ENCODE data around the gene TLE5.
A peak's percentile ranks its signal among the peaks of the same experiment; 100 is the strongest.

TLE5 gene

DNA sequence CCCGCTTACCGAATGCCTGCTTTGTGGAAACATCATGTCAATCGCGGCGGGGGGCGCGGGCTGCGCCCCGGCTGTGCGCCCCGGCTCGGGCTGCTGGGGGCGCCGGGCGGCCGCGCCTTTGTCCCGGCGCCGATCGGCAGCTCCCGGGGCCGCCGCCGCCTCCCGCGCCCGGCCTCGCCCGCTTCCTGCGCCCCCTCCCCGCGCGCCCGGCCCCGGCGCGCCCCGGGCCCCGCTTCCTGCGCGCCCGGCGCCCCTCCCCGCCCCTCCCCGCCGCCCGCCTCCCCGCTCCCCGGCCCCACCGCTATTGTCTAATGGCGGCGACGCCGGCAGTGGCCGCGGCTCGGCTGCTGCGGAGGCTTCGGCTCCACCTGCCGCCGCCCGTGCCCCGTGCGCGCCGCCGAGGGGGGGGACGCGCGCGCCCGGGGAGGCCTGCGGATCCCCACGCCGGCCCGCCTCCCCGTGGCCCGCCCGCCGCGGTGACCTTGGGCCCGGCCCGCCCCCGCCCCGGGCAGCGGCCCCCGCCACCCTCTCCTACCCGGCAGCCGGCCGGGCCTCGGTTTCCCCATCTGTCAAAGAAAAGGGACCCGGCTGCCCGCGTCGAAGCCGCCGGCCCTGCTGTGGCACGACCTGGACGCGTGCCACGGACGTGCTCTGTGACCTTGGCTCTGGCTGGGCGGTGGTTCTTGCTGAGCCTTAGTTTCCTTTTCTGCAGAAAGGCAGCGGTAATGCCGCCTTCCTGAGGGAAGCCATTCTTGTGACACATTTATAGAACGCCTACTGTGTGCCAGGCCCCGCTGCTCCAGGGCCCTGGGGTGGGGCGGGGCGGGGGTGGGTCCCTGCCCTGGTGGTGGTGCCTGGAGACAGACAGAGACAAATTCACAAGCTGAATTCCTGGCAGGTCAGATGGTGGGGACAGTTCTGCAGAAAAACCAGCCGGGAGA lies at the start of gene TLE5:
Gene TLE5, minus strand, starts transcription at position 331 of the 941 bp plus-strand sequence. Its CDS starts 295 bp downstream, at position 36.
- DNase-seq, result peak; percentile 35

DNA sequence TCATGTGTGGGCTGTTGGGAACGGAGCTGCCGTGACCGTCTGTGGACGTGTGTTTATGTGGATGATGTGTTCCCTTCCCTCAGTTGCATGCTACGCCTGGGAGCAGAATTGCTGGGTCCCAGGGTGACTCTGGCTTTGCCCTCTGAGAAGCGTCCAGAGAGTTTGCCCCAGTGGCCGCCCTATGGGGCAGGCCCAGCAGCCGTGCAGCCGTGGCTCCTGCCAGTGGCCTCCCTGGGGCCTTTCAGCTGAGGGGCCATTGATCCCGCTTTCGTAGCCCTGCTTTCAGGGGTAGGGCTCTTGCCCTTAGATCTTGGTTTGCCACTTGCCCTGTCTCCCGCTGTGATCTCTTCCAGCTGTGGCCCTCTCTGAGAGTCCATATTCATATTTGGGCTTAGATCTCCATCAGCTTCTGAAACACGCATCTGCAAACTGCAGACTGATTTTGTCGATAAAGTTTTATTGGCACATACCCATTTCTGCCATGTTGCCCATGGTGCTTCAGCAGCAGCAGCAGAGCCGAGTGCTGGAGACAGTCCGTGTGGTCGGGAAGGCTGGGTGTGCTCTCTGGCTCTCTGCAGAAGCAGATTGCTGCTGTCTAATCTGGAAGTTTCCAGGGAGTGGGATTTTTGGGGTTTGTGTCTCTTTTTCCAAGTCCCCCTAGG lies 49.4 kb upstream of the TLE5 start:
- no peak for DNase-seq

DNA sequence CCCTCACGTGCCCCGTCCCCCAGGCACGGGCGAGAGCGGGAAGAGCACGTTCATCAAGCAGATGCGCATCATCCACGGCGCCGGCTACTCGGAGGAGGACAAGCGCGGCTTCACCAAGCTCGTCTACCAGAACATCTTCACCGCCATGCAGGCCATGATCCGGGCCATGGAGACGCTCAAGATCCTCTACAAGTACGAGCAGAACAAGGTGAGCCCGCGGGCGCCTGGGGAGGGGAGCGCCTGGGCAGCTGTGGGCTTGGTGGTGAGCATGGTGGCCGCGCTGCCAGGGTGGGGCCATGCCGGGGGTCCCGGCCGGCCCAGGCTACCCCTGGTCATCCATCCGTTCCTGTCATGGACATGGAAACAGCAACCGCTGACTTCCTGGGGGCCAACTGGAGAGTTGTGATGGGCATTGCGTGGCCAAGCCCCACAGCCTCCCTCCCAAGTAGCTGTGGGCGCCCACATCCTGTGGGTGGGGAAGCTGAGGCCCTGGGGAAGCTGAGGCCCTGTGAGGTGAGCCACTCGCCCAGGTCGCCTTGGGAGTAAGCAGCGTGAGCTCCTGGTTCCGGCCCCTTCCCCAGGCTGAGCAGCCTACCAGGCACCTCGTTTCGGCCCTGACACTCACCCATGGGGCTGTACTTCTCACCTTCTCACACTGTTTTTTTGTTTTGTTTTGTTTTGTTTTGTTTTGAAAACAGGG lies 48.0 kb upstream of the TLE5 start:
- DNase-seq, result no peak

- DNase-seq, result no peak
Measured at GRCh38 chr19:3109491-3109890, 47.2 kb upstream of the TLE5 start.

DNA sequence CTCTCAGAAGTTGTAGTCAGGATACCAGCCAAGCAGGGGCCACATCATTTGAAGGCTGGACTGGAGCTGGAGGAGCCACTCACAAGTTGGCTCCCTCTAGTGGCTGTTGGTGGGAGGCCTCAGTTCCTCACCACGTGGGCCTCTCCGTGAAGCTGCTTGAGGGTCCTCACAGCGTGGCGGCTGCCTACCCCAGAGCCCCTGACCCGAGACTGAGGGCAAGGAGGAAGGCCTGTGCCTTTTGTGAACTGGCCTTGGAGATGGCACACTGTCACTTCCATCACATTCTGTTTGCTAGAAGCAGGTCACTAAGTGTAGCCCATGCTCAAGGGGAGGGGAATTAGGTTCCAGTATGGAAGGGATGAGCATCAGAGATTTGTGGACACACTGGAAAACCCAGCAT lies 46.5 kb upstream of the TLE5 start:
- DNase-seq, result peak; percentile 61

DNA sequence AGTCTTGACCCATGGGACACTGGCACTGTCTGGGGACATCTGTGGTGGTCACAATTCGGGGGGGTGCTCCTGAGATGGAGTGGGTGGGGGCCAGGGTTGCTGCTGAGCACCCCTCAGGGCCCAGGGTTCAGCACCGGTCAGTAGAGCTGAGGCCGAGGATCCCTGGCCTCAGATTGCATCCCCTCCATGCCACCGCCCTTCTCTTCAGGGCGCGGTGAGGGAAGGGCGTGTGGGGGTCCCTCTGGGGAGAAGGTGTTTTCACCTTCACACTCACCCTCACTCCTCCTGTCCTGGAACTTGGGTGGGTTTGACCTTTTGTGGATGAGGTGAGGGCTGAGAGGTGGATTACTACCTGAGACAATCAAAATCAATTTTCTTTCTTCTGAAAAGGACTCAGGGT lies 45.4 kb upstream of the TLE5 start:
- DNase-seq, result no peak

- DNase-seq, result no peak
Measured at GRCh38 chr19:3106509-3107141, 44.3 kb upstream of the TLE5 start.

DNA sequence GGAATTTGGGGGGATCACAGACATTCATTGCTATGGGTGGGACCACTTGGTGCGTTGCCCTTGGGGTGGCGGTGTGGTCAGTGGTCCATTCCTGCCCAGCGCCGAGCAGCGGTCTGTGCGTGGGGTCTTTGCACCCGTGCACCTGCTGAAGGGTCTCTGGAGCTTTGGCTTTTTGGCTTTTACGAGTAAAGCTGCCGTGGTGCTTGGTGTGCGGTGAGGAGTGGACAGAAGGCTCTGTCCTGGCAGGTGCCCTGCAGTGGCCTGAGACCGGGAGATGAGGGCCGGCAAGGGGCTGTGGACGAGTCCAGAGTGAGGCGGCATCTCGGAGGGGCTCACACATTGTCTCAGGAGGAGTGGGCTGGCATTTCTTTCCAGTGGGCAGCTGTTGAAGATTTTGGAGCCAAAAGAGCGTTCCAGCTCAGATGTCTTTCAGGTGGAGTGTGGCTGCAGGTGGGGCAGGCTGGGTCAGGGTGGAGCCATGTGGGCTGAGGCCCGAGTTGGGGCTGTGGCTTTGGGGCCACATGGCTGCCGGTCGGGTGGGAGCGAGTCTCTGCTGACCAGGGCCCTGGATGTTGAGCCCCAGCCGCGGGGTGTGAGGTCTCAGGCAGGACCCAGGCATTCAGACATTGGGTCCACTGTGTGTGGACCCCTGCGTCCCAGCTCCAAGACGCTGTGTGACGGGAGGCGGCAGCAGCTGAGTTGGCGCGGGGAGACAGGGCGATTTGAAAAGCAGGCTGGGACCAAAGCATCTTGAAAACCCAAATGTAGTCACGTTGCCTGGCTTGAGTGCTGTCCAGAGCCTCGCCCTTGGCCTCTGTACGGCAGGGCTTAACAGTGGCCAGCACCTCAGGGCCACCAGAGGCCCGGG lies 43.6 kb upstream of the TLE5 start:
- no peak for DNase-seq

GRCh38 chr19:3104708-3104983 lies 42.4 kb upstream of the TLE5 start:
- no peak for DNase-seq

- no peak for DNase-seq
Measured at GRCh38 chr19:3102239-3103140, 40.2 kb upstream of the TLE5 start.

DNA sequence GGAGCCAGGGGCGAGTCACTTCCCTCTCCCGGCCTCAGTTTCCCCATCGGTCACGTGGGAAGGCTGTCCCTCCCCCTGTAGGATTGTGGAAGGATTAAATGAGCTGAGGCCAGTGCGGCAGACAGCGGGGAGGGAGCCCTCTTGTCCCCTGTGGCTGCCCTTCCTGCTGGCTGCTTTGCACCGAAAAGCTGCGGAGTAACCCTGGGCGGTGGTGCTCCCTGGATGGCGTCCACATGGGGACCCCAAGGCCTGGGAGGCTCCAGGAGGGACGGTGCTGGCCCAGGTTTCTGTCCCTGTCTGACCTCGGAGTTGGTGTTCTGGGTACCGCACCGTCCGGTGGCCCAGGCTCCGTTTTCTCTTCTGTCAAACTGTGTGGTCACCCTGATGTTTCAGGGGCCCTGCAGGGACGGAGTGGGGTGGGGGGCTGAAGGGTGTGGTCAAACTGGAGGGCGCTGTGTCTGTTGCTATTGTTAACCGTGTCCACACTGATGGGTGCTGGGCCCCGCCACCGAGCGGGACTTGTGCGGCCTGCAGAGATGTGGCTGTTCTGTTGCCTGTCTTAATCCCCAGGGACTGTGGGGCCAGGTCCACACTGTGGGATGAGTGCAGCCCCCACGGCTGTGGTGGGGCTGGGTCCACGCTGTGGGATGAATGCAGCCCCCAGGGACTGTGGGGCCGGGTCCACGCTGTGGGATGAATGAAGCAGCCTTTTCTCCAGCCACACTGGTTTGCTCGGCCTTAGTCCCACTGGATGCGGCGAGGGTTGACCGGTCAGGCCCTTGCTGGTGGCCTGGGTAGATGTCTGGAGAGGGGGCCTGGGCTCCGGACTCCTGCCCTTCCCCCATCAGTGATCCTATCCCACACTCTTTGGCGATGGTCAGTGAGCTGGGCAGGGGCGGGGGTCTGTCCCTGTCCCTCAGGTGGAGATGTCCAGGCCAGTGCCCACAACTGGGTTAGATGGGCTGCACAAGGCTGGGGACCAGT lies 38.7 kb upstream of the TLE5 start:
- DNase-seq, result no peak

DNA sequence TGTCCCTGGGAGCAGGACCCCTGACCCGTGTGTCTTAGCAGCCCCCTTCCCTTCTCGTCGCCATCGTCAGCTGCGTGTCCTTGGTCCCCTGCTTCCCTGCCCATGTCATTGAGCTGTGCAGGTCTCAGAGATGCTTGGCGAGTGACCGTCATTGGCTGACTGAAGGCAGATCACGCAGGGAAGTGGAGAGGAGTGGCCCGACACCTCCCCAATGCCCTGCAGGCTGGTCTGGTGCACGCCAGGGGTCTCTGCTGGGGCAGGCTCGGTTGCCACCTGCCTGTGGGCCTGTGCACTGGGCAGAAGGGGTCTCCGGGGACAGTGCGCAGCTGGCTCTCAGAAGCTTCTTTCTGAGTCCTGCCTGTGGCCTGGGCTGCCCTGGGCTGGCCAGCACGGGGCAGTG lies 38.0 kb upstream of the TLE5 start:
- DNase-seq, result no peak

- no peak for DNase-seq
Measured at GRCh38 chr19:3099347-3100145, 37.3 kb upstream of the TLE5 start.

DNA sequence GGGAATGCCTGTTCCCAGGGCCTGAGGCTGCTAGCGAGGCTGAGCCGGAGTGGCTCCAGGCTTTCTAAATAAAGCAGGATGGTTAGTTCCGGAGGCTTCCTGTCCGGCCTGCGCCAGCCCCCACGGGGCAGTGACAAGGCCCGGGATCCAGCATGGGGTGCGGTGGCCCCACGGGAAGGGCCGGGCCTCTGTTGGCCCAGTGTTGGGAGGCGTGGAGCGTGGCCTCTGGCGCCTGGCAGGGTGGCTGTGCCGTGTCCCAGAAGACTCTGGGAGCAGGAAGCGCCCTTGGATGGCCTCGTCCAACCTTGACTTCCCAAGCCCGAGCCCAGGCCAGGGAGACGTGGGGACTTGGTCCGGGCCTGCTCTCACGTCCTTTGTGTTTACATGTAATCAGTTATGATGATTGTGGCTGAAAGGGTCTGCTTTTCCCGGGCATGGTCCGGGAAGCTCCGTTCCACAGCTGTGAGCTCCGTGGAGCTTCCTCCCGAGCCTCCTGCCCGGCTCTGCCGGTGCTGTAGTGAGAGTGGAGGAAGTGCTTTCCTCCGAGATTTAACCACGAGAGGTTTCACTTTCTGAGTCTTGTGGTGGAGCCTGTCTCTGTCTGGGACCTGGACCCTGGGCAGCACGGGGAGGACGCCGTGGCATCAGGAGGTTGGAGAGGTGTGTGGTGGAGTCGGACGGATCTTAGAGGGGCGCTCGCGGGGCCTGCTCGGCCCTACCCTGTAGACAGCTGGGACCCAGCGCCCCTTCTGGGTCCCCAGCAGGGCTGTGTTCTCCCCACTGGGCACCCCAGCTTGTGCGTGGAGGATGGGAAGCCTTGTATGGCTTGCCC lies 36.4 kb upstream of the TLE5 start:
- no peak for DNase-seq

DNA sequence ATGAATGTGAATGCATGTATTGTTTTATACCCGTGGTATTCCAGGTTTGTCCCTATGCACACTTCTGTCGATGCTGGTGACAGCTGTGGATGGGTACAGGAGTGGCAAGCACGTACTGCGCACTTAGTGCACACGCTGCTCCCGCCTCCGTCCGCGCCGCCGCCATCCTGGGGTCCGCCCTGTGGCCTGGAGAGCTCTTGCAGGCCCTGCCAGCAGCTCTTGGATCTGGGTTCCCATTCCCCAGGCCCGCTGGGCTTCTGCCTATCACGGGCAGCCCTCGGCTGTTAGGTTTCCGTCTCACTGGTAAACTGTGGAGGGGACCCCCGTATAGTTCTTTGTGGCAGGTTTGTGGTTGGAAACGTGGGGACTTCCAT lies 35.8 kb upstream of the TLE5 start:
- no peak for DNase-seq

DNA sequence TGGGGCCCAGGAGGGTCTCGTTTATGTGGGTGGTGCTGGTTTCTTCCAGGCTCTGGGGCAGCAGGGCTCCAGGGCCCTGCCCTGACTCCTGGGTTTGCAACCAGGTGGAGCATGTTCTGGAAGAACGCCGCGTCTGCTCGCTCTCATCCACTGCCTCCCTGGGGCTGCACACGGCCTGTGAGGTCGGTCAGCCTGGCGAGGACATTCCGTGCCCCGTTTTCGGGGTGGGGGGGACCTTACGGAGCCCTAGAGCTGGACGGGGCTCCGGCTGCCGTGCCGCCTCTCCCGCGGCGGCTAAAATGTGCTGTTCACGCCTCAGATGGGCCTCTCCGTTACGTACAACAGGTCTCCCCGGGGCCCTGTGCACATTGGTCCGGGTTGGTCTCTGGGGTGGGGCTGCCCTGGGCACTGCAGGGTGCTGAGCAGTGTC lies 35.2 kb upstream of the TLE5 start:
- no peak for DNase-seq

DNA sequence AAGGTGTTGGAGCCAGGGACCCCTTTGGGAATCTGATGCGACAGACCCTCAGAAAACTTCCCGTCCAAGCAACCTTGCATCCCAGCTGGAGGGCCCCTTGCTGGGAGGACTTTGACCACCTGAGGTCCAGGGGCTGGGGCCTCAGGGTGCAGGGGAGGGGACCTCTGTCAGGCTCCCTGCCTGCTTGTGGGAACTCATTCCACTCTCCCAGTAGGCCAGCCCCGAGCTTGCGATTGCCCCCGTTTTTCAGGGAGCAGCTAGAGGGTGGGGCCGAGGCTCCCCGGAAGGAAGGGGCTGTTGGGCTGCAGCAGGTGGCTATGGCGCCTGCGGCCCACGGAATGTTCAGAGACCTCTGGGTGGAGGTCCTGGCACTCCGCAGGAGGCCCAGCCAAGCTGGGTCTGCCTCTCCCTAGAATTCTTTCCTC lies 34.6 kb upstream of the TLE5 start:
- no peak for DNase-seq

- no peak for DNase-seq
Measured at GRCh38 chr19:3096267-3096901, 34.1 kb upstream of the TLE5 start.

Measured in NCI-H1105 (cell line).